ENCODE data around the gene CEMP1.
"Not testable (repeated sequence)": the region's sequence is repeated elsewhere in the genome, so short reads cannot be mapped to it uniquely, and the experiment has no call there.

CEMP1 gene

DNA sequence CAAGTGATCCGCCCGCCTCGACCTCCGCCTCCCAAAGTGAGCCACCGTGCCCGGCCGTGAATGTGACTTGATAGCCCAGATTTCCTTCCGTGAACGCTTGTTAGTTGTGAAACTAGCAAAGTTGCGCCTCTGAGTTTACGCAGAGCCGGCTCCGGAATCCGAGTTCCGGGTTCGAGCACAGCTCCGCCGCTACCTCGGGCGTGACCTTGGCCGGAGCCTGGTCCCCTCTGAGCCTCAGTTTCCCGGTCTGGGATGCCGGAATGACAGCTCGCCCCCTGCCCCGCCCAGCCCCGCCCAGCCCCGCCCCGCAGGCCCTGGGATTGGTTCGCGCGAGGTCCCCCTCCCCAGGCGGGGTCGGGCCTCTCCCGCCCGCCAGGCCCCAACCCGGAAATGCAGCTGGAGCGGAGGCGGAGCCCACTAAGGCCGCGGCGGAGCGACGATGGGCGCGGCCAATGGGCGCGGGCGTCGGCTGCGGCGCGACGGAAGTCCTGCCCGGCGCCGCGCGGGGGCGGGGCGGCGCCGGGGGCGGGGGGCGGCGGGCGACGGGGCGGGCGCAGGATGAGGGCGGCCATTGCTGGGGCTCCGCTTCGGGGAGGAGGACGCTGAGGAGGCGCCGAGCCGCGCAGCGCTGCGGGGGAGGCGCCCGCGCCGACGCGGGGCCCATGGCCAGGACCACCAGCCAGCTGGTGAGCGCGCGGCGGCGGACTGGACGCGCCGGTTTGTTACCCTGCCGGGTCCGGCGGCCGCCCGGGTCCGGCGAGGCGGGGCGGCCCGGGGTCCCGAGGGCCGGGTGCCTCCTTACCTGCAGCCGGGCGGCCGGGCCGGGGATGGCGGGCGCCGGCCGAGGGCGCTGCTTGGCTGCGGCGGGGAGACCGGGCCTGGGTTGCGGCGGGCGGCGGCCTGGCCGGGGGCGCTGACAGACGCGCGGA lies 6.5 kb upstream of the CEMP1 start, which contains the start of gene PDPK1:
PDPK1 (plus strand) TSS at position 571 of the 929 bp plus-strand sequence; CDS start at position 663, 92 bp downstream.
- peak; percentile 81 to 86 for DNase-seq (ENCODE audit: low read depth in 2 of 2)

DNA sequence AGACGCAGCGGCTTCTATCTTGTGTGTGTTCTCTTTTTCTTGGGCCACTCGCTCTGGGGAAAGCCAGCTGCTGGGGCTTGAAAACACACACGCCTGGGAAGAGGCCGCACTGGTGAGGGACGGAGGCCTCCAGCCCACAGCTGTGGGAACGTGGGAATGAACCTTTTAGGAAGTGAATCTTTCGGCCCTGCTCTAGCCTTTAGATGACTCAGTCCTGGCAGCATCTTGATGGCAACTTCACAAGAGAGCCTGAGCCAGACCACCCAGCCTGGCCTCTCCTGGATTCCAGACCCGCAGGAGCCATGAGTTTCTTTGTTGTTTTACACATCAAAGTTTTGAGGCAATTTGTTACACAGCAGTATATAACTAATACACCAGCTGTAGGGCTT lies 4.4 kb upstream of the CEMP1 start:
- DNase-seq (ENCODE audit: low read depth in 2 of 2), result peak in 1 of 2 experiments; percentile 13

- not testable (repeated sequence) for DNase-seq (ENCODE audit: low read depth in 2 of 2)
Measured at GRCh38 chr16:2534335-2534734, 3.1 kb upstream of the CEMP1 start.

GRCh38 chr16:2533912-2534311 lies 2.7 kb upstream of the CEMP1 start:
- no peak for DNase-seq (ENCODE audit: low read depth in 2 of 2)

GRCh38 chr16:2533142-2533755 lies 2.0 kb upstream of the CEMP1 start:
- not testable (repeated sequence) for DNase-seq (ENCODE audit: low read depth in 2 of 2)

- no peak for DNase-seq (ENCODE audit: low read depth in 2 of 2)
Measured at GRCh38 chr16:2532494-2533141, 1.4 kb upstream of the CEMP1 start.

- DNase-seq (ENCODE audit: low read depth in 2 of 2), result peak; percentile 88 to 89
Measured at GRCh38 chr16:2531696-2532493, 687 bp upstream of the CEMP1 start.

- DNase-seq (ENCODE audit: low read depth in 2 of 2), result no peak
Measured at GRCh38 chr16:2530629-2531318, 434 bp downstream of the CEMP1 start.

DNA sequence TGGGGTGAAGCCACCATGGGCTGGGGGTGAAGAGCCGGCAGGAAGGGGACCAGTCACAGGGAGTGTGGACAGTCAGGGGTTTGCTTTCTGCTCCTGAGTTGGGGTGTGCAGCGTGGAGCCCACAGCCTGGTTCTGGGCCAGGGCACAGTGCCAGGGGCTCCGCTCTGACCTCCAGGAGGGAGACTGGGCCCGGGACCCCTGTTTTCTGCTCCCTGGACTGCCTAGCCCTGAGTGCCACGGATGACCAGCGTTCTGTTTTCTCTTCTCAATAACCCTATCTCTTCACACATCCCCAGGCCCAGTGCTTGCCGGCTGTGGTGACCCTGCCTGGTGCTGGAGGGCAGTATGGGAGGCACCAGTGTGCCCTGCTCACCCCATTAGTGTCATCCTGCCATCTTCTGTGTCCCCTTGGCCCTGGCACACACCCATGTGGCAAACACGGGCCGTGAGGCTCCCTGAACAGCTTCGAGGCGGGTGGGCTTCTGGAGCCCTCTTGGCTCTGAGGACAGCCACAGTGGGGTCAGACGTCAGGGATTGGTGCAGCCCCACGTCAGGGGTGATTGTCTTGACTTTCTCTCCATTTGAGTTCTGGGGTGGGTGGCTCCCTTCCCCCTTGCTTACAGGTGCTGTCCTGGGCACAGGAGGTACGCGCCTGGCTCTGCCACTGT lies 1.1 kb downstream of the CEMP1 start:
- no peak for DNase-seq (ENCODE audit: low read depth in 2 of 2)

DNA sequence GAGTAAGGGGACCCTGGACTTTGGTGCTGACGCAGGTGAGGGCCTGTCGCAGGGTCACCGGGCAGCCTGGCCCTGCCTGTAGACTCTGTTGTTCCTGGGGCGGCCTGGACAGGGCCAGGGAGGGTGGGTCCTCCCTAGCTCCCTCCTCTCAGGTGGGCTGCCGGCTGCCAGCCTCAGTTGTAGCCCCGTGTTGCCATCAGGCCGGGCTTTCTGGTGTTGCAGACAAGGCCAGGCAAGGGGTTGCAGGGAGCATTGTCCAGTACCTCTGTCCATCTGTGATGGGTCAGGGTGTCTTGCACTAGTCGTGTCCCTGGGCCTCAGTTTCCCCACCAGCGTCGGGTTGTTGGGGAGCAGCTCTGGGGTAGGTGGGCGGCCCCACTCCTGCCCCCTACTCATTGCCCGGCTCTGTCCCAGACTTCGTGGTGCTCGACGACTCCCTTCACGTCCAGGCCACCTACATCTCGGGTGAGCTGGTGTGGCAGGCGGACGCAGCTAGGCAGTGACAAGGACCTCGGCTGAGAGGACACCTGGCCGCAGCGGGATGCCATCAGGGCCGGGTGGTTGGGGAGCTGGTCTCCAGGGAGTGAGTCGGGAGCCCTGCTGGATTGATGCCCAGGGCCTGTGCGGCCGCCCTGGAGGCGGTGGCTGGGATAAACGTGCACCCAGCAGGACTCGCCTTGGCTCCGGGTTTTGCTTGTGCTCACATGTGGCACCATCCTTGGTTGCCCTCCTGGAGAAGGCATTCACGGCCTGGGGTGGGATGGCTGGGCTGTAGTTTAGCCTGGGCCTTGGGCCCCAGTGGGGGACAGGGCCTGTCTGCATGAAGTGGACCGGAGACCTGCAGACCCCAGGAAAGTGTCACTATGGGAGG lies 1.9 kb downstream of the CEMP1 start:
- no peak for DNase-seq (ENCODE audit: low read depth in 2 of 2)

GRCh38 chr16:2528161-2529060 lies 2.8 kb downstream of the CEMP1 start:
- no peak for DNase-seq (ENCODE audit: low read depth in 2 of 2)

GRCh38 chr16:2527784-2528100 lies 3.5 kb downstream of the CEMP1 start:
- no peak for DNase-seq (ENCODE audit: low read depth in 2 of 2)

DNA sequence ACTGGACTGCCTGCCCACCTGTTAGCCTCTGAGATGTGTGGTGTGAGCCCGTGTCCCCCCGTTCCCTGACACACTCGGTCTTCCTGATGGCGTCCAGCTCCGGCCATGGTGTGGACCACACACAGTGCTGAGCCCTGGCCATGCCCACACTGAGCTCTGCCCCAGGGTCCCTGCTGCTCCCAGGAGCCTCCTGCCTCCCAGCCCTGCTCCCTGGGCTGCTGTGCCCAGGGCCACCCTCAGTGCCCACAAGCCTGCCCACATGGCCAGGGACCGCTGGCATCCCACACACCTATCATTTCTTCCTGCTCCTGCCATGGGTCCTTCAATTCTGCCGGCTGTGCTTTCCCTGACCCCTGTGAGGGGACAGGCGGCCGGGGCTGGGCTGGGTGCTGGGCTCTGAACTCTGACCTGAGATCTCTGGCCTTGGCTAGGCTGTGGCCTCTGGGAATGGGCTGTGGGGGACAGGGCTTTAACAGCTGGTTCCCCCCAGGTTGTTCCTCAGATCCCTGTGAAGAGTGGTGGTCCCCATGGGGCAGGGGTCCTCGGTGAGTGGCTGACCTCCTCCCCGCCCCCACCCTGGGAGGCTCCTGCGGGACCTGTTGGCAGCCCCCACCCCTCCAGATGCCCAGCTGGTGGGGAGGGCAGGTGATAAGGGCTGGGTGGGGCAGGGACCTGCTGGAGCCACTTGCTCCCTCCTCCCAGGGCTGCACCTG lies 4.0 kb downstream of the CEMP1 start:
- no peak for DNase-seq (ENCODE audit: low read depth in 2 of 2)

DNA sequence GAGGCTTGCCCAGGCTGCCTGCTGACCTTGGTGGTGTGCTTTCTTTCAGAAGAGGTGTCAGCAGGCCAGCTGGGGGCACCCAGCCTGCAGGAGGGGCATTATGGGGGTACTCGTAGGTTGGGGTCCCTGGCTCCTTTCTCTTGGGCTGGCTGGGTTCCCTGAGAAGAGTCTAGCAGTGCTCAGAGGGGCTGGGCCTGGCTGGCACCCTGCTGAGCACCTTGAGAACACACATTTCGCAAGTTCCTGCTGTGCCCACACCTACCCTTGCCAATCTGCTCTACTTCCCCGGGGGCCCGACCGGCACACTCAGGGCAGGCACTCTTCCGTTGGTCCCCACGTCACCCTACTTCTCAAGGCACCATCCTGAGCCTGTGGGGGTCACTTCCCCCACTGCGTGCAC lies 5.1 kb downstream of the CEMP1 start:
- no peak for DNase-seq (ENCODE audit: low read depth in 2 of 2)

- no peak for DNase-seq (ENCODE audit: low read depth in 2 of 2)
Measured at GRCh38 chr16:2524339-2524938, 6.8 kb downstream of the CEMP1 start.

DNA sequence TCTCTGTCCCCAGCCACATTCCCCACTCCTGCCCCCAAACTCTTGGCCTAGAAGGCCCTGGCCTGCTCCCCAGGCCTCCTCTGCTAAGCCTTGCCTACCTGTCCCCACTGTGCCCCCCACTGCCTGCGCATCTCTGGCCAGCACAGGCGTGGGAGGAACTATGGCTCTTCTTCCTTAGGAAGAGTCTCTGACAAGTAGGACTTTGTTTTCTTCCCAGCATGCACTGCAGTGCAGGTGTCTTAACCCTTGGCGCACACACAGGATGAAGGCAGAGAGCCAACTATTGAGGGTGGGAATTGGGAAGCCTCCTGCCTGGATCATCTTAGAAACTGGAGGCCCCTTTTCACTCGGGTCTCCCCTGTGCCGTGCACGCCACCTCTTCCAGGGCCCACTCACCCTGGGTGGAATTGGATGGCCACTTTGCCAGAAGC lies 7.4 kb downstream of the CEMP1 start:
- DNase-seq (ENCODE audit: low read depth in 2 of 2), result no peak

DNA sequence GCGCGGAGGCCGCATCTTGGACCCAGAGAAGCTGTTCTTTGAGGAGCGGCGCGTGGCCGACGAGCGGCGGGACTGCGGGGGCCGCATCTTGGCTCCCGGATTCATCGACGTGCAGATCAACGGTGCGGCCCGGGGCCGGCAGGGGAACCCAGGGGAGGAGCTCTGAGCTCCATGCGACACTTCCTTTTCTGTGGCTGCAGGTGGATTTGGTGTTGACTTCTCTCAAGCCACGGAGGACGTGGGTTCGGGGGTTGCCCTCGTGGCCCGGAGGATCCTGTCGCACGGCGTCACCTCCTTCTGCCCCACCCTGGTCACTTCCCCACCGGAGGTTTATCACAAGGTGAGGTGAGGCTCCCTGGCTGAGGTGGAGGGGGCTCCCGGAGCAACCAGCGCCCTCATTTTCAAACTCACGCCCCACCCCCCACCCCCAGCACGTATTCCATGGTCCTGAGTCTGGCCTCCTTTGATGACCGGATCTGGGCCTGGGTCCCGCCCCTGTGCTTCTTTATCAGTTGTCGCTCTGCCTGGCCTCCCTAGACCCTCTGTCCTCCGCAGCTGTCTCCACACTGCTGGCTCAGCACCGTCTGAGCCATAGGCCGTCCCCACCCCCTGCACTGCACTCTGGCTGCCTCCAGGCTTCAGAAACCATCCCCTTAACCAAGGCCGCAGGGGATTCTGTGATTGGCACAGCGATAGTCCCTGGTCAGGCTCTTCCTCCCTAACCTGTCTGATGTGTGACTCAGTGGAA lies 10.2 kb downstream of the CEMP1 start:
- no peak for DNase-seq (ENCODE audit: low read depth in 2 of 2)

Data from fibroblast of skin of left biceps (primary cell).